Omental fat pad (tissue), 4 donors: Measurements from ENCODE around the gene NCOR2. TPM values are rescaled to one million over a fixed set of nuclear protein-coding genes. Genes with fewer than 3 reads are reported as not detected.

Source experiments
- ATAC-seq: fragments of 150-250 bp; one replicate; pipeline ENCODE4 v1.9.1; 2016; ENCODE audit warnings: mild to moderate bottlenecking, moderate library complexity; ENCODE audit not compliant: low FRiP score
- DNase-seq: peaks from one replicate; pipeline ENCODE4 v3.0.0-alpha.2; 2019; ENCODE audit warnings: low spot score
- CTCF ChIP-seq, 3 donors: fragments of 450-650 bp; IDR thresholded peaks; one replicate each; pipeline ENCODE4 v1.5.1; 2016 to 2017; ENCODE audit warnings: antibody characterized with exemption in 3 of 3, mild to moderate bottlenecking in 3 of 3, moderate library complexity in 2 of 3
- total RNA-seq, 4 donors: library from RNA; depleted of rRNA; stranded (reverse); fragments of >200 nt; gene quantifications; one replicate each; pipeline ENCODE4 v1.1.0, GENCODE V29; 2016

Gene NCOR2
- total RNA-seq, 4 donors from 2014 or later: 53.4 to 85.3 (median 71.9) TPM

- DNase-seq: no peak
- TF ChIP-seq CTCF (IDR thresholded peaks at IDR 0.05): no peak
- ATAC-seq: no peak
These were observed 12.9 kb downstream of the NCOR2 start for GRCh38 chr12:124554429-124555029.

- no peak for TF ChIP-seq CTCF (IDR thresholded peaks at IDR 0.05)
- no peak for DNase-seq
- no peak for ATAC-seq
These were observed 13.5 kb downstream of the NCOR2 start for GRCh38 chr12:124553862-124554428.

- ATAC-seq: no peak
- no peak for TF ChIP-seq CTCF (IDR thresholded peaks at IDR 0.05)
- DNase-seq: no peak
These were observed 15.9 kb downstream of the NCOR2 start for GRCh38 chr12:124551268-124552144.

- DNase-seq (no peak), ATAC-seq (no peak)
- no peak for TF ChIP-seq CTCF (IDR thresholded peaks at IDR 0.05)
These were observed 17.0 kb downstream of the NCOR2 start for GRCh38 chr12:124550123-124551089.

GRCh38 chr12:124549629-124550028 lies 17.8 kb downstream of the NCOR2 start:
- ATAC-seq (no peak), DNase-seq (no peak)
- no peak for TF ChIP-seq CTCF (IDR thresholded peaks at IDR 0.05)

GRCh38 chr12:124548854-124549378 lies 18.5 kb downstream of the NCOR2 start:
- DNase-seq (peak; percentile 70), ATAC-seq (peak; percentile 83)
- TF ChIP-seq CTCF (IDR thresholded peaks at IDR 0.05): no peak
